GM19328 (cell line): ENCODE measurements around the gene PLA2G2C.
"Not testable (repeated sequence)": the region's sequence is repeated elsewhere in the genome, so short reads cannot be mapped to it uniquely, and the experiment has no call there.

Experiments
- ATAC-seq: cut with Tn5 transposase; IDR thresholded peaks from one replicate; pipeline ENCODE4 v1.9.1; 2021; ENCODE audit warnings: mild to moderate bottlenecking, moderate library complexity; ENCODE audit not compliant: unreplicated experiment

Gene PLA2G2C

DNA sequence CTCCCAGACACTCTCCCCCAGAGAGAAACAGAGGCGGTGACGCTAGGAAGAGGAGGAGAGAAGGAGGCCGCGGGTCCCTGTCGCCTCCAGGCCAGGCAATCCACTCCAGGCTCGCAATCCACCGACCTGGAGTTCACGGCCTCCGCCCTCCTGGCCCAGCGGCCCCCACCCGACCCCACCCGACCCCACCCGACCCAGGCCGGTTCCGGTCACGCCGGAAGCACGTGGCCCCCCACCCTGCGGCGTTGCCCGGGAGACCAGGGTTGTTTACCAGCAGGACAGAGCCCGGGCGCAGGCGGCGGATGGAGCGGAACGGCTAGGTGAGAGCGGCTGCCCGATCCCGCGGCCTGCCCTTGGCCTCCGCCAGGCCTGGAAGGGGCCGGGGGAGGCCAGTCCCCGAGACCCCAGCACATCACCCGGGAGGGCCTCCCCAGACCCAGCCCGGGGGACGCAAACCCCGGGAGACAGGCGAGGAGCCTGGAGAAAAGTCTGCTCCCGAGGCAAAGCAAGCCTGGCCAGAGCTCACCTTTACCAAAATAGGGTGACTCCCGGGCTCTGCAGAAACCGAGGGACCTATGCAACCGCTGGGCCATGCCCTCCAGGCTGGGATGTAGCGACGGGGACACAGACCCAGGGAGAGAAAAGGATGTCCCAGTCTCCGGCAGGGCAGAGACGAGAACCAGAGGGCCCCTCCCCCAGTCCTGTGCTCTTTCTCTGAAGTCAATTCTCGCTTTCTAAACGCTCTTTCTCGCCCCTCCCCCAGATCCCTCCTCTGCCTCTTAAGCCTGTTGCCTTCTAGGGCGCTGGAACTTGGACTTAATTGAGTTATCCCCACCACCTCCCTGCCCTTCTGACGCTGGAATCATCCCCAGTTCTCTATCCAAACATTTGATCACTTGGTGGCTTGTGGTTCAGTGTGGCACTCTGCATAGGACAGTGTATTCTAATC is at the start of gene PLA2G2C, which contains the start of gene UBXN10:
Gene PLA2G2C, minus strand, starts transcription at position 685 of the 949 bp plus-strand sequence. CDS start 9,155 bp downstream, outside the sequence.
Gene UBXN10, plus strand, starts transcription at position 263 of the 949 bp plus-strand sequence. CDS start 4,466 bp downstream, outside the sequence.
- no peak for ATAC-seq

DNA sequence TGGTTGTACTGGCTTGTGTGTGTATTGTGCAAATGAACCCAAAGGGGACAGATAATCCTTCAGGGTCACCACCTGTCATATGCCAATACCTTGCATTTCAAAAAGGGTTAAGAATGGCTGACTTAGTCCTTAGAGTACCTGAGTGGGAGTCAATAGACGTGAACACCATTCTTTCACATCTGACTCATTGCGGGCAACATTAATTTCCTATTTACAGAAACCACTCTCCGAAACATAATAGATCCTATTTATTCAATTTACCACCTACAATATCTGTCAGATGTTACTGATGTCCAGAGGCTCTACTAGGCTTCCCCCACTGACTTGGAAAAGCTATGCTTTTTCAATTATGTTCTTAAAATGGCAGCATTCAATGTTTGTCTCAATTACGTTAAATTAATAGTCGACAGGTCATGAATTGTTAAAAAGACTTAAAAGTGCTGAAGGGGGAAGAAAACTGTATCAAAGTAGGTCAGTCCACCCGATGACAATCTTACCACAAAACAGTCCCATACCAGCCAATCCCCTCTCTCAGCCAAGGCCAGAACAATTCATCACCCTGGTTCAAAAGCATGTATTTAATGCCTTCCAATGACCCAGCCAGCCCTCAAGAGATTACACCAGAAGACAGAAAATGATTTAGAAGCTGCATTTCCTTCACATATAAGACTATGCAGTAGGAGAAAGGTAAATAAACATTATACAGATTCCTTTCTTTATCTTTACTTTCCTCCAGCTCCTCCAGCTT is 48.6 kb upstream of the PLA2G2C start:
- no peak for ATAC-seq

DNA sequence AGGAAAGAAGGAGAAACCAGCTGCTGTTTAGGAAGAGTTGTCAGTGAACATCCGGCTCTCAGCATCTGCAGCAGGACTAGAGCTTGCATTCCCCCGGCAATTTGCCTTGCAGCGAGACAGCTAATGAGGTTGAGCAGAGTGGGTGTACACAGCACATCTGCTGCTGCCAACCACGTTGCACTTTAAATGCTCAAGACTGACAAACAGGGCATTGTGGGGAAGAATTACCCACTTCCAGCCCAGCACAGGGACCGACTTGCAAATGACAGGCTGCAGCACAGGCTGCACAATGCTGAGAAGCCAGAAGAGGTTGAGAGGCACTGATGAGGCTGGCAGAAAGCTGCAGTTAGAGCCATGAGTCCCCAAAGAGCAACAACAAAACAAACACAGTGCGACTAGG is 47.5 kb upstream of the PLA2G2C start:
- no peak for ATAC-seq

DNA sequence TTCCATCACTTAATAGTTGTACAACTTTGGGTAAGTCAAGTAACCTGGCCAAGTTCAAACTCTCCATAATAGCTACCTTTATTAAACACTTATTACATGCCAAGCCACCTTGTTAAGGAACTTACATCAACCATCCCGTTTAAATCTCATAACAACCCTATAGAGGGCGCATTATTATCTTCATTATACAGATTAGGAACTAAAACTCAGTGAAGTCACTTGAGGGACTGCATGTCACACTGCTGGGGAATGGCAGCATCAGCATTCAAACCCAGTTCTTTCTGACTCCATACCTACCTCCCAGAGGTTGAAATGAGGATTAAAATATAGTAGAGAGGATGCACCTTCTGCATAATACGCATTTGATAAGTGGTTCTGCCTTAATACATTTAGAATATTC is 47.1 kb upstream of the PLA2G2C start:
- no peak for ATAC-seq

DNA sequence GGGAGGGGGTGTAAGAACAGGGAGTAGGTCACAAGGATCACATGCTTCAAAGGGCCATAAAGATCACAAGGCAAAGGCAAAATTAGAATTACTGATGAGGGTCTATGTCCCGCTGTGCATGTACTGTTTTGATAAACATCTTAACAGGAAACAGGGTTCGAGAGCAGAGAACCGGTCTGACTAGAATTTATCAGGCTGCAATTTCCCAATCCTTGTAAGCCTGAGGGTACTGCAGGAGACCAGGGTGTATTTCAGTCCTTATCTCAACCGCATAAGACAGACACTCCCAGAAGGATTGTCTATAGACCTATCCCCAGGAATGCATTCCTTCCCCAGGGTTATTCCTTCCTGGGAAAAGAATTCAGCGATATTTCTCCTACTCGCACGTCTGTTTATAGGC is 46.2 kb upstream of the PLA2G2C start:
- ATAC-seq: not testable (repeated sequence)

- no peak for ATAC-seq
Observed at GRCh38 chr1:20229171-20229570, 42.9 kb upstream of the PLA2G2C start.

DNA sequence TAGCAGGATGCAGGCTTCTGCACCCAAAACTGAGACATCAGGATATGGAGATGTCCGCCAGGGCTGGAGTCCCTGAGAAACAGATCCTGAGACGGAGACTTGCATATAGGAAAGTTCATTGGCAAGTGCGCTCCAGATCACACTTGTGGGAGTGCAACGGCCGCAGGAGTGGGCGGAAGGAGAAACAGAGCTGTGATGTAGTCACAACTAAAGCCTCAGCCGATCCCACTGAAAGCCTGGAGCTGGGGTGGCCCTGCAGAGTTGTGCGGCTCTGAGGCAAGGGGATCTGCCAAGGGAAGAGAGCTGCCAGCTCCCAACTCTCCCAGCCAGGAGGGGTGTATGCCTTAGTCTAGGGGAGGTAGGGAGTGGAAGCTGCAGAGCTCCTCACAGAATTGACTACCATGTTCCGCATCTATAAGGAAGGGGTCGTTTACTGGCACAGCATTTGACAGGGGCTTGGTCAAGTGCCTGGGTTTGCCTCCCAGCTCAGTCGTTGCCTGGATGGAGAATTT is 42.1 kb upstream of the PLA2G2C start:
- ATAC-seq: no peak

GRCh38 chr1:20227704-20228103 is 41.4 kb upstream of the PLA2G2C start:
- ATAC-seq: no peak

- no peak for ATAC-seq
Observed at GRCh38 chr1:20224546-20224945, 38.2 kb upstream of the PLA2G2C start.

DNA sequence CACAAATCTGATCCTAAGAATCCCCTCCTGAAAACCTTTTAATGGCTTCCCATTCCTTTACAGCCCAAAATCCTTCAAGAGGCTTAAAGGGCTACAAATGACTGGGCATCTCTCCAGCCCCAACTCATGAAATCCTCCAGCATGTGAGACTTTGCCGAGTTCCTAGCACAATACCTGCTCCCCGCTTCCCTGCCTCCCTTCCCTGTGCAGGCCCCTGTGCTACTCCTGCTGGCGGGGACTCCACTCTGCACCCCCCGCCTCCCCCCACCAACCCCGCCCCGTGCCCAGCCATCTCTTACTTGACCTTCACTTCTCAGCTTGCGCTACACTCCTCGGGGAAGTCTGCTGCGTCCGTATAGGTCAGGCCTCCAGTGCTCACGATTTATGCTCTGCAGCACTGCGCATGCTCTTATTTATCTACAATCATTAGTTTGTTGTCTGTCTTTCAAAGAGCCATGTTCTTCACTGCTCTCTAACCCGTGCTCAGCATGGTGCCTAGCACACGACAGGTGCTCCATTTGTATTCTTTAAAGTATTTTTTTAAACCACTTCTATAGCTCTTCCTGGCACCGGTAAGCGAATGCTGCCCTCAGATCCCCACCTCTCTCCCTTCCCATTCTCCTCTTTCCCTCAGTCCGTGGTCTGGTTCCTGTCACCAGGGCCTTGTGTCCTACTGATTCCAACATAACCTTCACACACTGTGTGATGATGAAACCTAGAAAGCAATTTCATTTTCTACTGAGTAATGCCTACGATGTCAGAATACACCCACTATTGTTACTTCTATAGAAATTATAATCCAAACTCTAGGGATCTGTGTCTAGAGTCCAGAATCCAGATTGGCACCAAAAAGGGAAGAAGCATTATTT is 37.5 kb upstream of the PLA2G2C start:
- ATAC-seq: no peak

GRCh38 chr1:20223106-20223505 is 36.8 kb upstream of the PLA2G2C start:
- ATAC-seq: no peak

DNA sequence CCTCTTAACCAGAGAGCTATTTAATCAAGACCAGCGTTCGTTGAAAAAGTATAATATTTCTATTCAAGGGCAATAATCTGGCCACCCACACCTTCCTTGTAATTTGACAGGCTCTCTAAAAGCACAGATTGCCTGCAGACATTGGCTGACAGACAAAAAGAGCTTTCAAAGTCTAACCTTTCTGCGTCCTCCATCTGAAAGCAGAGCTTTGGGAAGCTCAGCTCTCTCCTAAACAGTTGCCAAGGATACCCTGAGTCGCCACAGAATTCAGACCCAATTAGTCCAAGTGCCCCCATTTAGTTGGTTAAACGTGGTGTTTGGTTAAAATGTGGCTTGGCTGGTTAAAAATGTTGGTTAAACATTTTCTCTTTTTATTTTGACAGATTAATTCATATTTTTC is 33.7 kb upstream of the PLA2G2C start:
- ATAC-seq: no peak

DNA sequence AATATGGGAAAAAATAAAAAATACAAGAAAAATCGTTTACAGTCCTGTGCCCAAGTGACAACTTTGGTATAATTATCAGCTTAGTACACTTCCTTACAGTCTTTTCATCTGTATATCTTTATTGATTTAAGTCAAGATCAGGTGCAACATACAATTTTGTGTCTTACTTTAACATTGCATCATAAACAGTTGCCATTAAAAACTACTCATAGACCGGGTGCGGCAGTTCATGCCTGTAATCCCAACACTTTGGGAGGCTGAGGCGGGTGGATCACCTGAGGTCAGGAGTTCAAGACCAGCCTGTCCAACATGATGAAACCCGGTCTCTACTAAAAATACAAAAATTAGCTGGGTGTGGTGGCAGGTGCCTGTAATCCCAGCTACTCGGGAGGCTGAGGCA is 32.7 kb upstream of the PLA2G2C start:
- ATAC-seq: not testable (repeated sequence)

- no peak for ATAC-seq
Observed at GRCh38 chr1:20216574-20216973, 30.3 kb upstream of the PLA2G2C start.

DNA sequence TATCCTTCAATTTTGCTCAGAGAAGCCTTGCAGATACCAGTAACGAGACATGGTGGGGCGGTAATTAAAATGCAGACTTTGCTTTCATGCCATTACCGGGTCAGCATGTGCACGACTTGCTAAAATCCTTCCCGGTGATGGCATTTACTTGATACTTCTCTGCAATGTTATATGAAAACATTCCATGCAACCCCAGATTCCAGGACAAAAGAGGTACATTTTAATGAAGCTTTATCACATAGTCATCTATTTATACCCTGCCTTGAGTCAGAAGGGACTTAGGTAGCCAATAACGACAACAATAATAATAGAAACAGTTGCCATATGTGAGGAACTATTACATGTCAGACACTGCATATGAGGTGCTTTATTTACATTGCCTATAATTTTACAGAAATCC is 29.4 kb upstream of the PLA2G2C start:
- ATAC-seq: no peak

DNA sequence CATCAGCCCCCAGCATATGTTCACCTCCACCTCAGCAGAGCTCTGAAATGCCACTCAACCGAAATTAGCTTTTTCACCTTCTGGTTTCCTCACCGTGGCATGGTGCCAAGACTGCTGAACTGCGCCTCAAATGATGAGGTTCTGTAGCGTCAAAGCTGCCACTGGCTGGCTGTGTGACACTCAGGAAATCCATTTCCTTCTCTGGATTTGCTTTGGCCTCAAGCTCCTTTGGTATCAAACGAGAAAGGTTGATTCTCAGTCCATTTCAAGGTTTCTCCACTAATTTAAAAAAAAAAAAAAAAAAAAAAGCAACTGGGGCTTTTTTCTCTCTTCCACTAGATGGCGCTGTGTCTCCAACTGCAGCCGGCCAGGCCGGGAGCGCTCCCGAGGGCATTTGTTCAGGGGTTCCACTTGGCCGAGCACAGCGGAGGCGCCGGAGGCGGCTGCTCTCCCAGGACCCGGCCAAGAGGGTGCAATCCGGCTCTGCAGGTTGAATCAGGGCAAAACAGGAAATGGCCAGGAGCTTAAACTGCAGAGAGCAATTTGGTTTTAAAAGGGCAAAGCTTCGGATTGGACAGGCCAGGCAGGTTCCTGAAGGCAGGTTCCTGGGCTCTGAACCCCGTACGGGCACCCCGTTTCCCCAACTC is 26.5 kb upstream of the PLA2G2C start:
- ATAC-seq: no peak

GRCh38 chr1:20212085-20212684 is 25.9 kb upstream of the PLA2G2C start:
- no peak for ATAC-seq

DNA sequence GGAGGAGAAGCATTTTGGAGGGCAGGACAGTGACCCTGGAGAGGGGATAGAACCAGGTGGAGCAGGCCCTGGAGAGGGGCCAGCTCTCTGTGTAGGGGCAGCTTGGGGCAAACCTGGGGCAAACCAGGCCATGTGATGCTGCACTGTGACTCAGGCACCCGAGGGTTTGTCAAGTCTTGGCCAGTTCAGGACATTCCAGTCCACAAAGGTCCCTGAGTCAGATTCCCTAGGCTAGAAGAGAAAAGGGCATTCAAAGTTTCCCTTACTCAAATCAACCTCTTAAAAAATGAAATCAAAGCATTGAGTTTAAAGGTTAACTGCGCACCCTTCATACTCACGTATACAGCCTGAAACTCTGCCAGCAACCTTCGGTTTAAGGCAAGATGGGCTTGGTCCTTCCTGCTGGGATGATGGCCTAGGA is 25.2 kb upstream of the PLA2G2C start:
- no peak for ATAC-seq

DNA sequence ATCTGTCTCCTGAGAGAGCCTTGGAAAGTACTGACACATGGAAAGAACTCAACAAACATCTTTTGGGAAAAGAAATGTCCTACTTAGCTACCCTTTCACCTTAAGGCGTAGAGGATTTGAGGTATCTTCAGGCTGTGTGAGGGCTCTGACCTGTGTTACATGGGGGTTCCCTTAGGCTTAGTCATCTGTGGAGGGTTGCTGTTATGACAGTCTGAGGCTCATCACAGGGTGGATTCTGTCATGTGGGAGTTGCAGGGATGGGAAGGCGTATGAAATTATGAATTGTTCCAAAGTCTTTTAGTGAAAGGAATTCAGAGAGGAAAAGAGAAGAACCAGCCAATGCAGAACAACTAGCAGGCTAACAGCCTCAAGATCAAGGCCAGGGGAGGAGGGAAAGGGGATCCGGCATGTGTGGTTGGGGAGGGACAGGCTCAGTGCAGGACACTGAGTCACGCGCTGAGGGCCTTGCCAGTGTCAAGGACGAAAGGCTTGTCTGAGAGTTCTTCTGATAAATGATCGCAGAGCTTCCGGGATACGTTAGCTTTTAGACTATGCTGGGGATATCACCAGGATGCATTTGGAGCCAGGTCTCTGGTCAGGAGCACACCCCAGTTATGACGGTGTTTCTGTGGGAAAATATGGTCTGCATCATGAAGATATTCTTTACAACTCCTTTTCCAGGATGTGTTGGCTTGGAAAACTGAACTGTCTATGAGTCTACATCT is 24.6 kb upstream of the PLA2G2C start:
- no peak for ATAC-seq
